ENCODE results near the gene OPHN1.

OPHN1 gene

DNA sequence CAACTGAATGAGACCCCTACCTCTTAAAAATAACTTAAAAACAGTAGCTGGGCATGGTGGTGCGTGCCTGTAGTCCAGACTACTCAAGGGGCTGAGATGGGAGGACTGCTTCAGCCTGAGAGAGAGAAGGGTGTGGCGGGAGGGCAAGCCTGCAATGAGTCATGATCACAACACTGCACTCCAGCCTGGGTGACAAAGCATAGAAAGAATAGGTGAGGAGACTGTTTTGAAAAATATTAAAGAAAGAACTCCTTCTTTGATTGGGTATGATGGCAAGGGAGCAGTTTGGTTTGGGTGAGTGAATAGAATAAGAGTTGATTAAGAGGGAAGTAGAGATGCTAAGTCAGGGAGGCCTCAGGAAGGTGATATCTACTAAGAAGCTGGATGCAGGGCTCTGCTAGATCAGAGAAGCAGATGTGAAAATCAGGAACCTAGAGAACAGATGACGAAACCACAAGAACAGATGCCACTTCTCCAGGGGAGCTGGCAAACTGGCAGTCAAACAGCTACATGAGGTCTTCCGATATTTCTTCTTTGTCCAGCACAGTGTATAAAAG is 318.6 kb downstream of the OPHN1 start:
- no peak for TF ChIP-seq CTCF (IDR thresholded peaks at IDR 0.05; ENCODE audit: low read depth, low read length)
- no peak overlapping the region for H3K4me3 ChIP-seq (ENCODE audit: low read depth, low read length)

DNA sequence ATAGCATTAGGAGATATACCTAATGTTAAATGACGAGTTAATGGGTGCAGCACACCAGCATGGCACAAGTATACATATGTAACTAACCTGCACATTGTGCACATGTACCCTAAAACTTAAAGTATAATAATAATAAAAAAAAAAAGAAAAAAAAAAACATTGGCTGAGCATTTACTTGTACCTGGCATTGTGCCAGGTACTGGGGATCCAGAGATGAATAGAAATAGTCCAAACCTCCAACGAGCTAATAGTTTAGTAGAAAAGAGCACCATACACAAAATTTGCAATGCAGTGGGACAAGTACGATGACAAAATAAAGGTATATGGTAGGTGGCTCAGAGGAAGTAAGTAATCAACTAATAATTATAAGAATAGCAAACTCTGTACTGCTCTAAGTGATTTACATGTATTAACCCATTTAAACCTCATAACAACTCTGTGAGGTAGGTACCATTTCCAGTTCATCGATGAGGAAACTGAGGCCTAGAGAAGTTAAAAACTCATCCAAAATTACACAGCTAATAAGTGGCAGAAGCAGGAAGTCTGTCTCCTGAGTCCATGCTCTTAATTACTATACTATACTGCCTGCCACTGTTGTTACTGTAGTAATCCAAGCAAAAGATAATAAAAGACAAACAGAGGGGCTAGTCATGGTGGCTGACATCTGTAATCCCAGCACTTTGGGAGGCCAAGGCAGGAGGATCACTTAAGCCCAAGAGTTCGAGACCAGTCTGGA is 319.3 kb downstream of the OPHN1 start:
- H3K4me3 ChIP-seq (ENCODE audit: low read depth, low read length): no peak overlapping the region
- TF ChIP-seq CTCF (IDR thresholded peaks at IDR 0.05; ENCODE audit: low read depth, low read length): no peak

DNA sequence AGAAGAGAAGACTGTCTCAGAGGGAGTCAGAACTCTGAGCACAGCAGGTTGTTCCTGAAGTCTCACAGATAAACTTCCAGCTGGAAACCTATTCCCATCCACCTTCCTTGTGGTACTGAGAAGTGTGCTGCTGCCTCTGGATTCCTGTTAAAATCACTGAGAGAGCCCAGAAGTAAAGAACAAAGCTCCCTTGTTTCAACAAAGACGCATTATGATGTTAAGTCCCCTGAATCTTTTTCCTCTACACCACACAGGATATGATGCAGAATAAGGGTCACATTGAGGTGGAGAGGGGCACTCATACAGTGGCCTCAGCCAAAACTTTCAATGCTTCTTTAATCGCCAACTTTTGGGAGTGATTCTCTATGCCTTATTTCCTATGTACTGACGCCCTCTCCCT is 321.0 kb downstream of the OPHN1 start:
- TF ChIP-seq CTCF (IDR thresholded peaks at IDR 0.05; ENCODE audit: low read depth, low read length): no peak
- no peak overlapping the region for H3K4me3 ChIP-seq (ENCODE audit: low read depth, low read length)

DNA sequence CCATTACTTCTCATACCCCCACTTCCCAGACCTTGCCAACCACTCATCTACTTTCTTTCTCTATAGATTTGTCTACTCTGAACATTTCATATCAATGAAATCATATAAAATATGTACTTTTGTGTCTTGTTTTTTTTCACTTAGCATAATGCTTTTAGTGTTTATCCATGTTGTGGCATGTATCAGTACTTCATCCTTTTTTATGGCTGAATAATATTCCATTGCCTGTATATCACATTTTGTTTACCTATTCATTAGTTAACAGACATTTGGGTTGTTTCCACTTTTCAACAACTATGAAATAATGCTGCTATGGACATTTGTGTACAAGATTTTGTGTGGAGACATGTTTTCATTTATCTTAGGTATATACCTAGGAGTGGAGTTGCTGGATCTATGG is 324.1 kb downstream of the OPHN1 start:
- H3K4me3 ChIP-seq (ENCODE audit: low read depth, low read length): no peak overlapping the region
- TF ChIP-seq CTCF (IDR thresholded peaks at IDR 0.05; ENCODE audit: low read depth, low read length): no peak

GRCh38 chrX:68098431-68098830 is 334.9 kb downstream of the OPHN1 start:
- TF ChIP-seq CTCF (IDR thresholded peaks at IDR 0.05; ENCODE audit: low read depth, low read length): no peak
- no peak overlapping the region for H3K4me3 ChIP-seq (ENCODE audit: low read depth, low read length)

DNA sequence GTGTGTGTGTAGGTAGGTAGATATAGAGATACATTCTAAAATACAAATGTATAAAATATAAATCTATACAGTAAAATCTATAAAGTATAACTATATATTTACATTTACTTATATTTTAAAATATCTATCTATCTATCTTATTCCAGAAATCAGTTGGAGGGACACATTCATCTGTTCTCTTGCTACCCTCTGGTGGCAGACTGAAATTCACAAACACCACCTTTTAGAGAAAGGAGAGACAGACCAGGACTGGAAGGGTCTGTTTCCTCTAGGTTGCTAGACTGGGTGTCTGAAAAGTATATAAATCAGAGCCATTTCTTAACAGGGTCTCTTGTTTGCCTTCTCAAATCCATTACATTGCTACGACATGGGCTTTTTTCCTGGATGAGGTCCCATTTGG is 343.0 kb downstream of the OPHN1 start:
- no peak overlapping the region for H3K4me3 ChIP-seq (ENCODE audit: low read depth, low read length)

More for the DNA sequence above, 343.0 kb downstream of the OPHN1 start:
- no peak for TF ChIP-seq CTCF (IDR thresholded peaks at IDR 0.05; ENCODE audit: low read depth, low read length)

All from WI38 (cell line).